ENCODE data around the gene PRELID3B.

The PRELID3B gene

GRCh38 chr20:59025086-59025485 is 17.5 kb downstream of the PRELID3B start:
- no peak for DNase-seq
- no peak for TF ChIP-seq CTCF (IDR thresholded peaks at IDR 0.05; ENCODE audit: low read depth, low read length, missing control alignments)
- H3K27ac ChIP-seq, result no peak overlapping the region
- in situ Hi-C loops (cut with HindIII; ENCODE audit: low pct_ligation_motif_present, low sequenced_read_pairs), result no loop called here
- H3K4me3 ChIP-seq (ENCODE audit: low read depth, low read length), result no peak overlapping the region
- no peaks in the 10 kb centered on the region for H3K27me3 ChIP-seq (replicated peaks)
- peaks cover 50% of the 10 kb centered on the region for H3K36me3 ChIP-seq (replicated peaks)

GRCh38 chr20:59024111-59024530 is 18.5 kb downstream of the PRELID3B start:
- no peak for DNase-seq
- H3K27ac ChIP-seq, result no peak overlapping the region
- no peak overlapping the region for H3K4me3 ChIP-seq (ENCODE audit: low read depth, low read length)
- in situ Hi-C loops (cut with HindIII; ENCODE audit: low pct_ligation_motif_present, low sequenced_read_pairs), result no loop called here
- H3K36me3 ChIP-seq (replicated peaks), result peaks cover 44% of the 10 kb centered on the region
- TF ChIP-seq CTCF (IDR thresholded peaks at IDR 0.05; ENCODE audit: low read depth, low read length, missing control alignments), result no peak
- no peaks in the 10 kb centered on the region for H3K27me3 ChIP-seq (replicated peaks)

GRCh38 chr20:59023616-59024015 is 19.0 kb downstream of the PRELID3B start:
- no peaks in the 10 kb centered on the region for H3K27me3 ChIP-seq (replicated peaks)
- no peak overlapping the region for H3K27ac ChIP-seq
- peaks cover 40% of the 10 kb centered on the region for H3K36me3 ChIP-seq (replicated peaks)
- no peak overlapping the region for H3K4me3 ChIP-seq (ENCODE audit: low read depth, low read length)
- in situ Hi-C loops (cut with HindIII; ENCODE audit: low pct_ligation_motif_present, low sequenced_read_pairs), result no loop called here
- TF ChIP-seq CTCF (IDR thresholded peaks at IDR 0.05; ENCODE audit: low read depth, low read length, missing control alignments), result no peak
- no peak for DNase-seq

GRCh38 chr20:59022754-59023153 is 19.8 kb downstream of the PRELID3B start:
- in situ Hi-C loops (cut with HindIII; ENCODE audit: low pct_ligation_motif_present, low sequenced_read_pairs), result no loop called here

GRCh38 chr20:59020938-59021551 is 21.5 kb downstream of the PRELID3B start:
- H3K27ac ChIP-seq, result no peak overlapping the region
- H3K36me3 ChIP-seq (replicated peaks), result peaks cover 28% of the 10 kb centered on the region
- in situ Hi-C loops (cut with HindIII; ENCODE audit: low pct_ligation_motif_present, low sequenced_read_pairs), result no loop called here
- peak; percentile 20 for DNase-seq
- no peaks in the 10 kb centered on the region for H3K27me3 ChIP-seq (replicated peaks)
- TF ChIP-seq CTCF (IDR thresholded peaks at IDR 0.05; ENCODE audit: low read depth, low read length, missing control alignments), result no peak
- H3K4me3 ChIP-seq (ENCODE audit: low read depth, low read length), result no peak overlapping the region

More at GRCh38 chr20:59022754-59023153, 19.8 kb downstream of the PRELID3B start:
- Histone ChIP-seq H3K27me3 (replicated peaks) (no peaks in the 10 kb centered on the region), H3K36me3 (replicated peaks) (peaks cover 37% of the 10 kb centered on the region), H3K4me3 (ENCODE audit: low read depth, low read length) (no peak overlapping the region), H3K27ac (no peak overlapping the region)
- no peak for DNase-seq
- TF ChIP-seq CTCF (IDR thresholded peaks at IDR 0.05; ENCODE audit: low read depth, low read length, missing control alignments), result no peak

- Histone ChIP-seq H3K4me3 (ENCODE audit: low read depth, low read length) (no peak within 1 kb of the TSS), H3K27me3 (replicated peaks) (no peaks in the 10 kb centered on the region), H3K36me3 (replicated peaks) (peaks cover 15% of the 10 kb centered on the region), H3K27ac (no peak within 1 kb of the TSS)
- in situ Hi-C loops (cut with HindIII; ENCODE audit: low pct_ligation_motif_present, low sequenced_read_pairs), result no loop called here
- no peak for DNase-seq
- TF ChIP-seq CTCF (IDR thresholded peaks at IDR 0.05; ENCODE audit: low read depth, low read length, missing control alignments), result no peak
Observed at GRCh38 chr20:59019217-59019616, 23.4 kb downstream of the PRELID3B start, which contains the start of gene TUBB1. Gene TUBB1 (plus strand): TSS chr20:59019429. CDS start chr20:59019523, 94 bp downstream.

All from brain microvascular endothelial cell (primary cell).